GM04504 (cell line): Measurements from ENCODE around the gene PTPRG.

Experiments used
- DNase-seq: peaks from one replicate; pipeline ENCODE4 v3.0.0-alpha.2; 2012; ENCODE audit warnings: low read depth

Gene PTPRG

DNA sequence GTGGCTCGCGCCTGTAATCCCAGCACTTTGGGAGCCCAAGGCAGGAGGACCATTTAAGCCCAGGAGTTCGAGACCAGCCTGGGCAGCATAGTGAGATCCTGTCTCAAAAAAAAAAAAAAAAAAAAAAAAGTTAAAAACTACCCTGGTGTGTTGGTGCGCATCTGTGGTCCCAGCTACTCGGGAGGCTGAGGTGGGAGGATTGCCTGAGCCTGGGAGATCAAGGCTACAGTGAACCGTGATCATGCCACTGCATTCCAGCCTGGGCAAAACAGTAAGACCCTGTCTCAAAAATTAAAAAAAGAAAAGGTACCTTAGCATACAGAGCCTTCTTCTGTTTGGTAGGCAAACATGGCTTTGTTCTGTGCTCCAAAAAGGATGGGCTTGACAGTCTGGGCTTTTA is 57.5 kb downstream of the PTPRG start:
- DNase-seq: no peak

DNA sequence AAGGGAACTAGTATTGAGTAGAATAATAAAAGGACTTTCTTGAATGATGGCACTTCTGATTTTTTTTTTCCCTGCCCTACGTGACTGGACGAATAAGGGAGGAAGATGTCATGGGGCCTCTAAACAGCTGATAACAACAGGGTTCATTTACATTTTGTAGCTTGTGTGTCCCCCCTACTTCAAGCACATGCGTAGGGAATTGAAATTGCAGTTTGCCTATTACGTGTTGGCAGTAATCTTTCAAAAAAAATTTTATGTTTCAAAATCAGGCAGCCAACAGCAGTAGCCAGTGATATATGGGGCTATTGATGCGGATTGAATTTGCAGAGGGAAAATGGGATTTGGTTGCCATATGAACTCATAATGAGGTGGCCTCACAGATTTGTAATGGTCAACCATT is 58.7 kb downstream of the PTPRG start:
- no peak for DNase-seq

DNA sequence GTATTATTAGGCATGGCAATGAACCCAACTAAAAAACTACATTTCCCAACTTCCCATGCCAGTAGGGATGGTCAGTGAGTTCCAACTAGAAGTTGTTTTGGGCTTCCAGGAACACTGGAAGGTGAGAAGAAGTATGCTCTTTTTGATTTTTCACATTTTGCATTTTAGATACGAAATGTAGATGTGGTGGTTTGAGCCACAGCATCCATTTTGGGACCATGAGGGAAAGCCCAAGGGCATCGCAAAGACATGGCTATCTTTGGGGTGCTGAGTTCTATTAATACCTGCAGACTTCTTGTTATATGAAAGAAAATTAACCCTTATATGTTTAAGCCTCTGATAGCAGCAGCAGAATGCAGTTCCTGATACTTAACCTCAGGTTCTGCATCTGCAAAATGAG is 62.9 kb downstream of the PTPRG start:
- DNase-seq: no peak

DNA sequence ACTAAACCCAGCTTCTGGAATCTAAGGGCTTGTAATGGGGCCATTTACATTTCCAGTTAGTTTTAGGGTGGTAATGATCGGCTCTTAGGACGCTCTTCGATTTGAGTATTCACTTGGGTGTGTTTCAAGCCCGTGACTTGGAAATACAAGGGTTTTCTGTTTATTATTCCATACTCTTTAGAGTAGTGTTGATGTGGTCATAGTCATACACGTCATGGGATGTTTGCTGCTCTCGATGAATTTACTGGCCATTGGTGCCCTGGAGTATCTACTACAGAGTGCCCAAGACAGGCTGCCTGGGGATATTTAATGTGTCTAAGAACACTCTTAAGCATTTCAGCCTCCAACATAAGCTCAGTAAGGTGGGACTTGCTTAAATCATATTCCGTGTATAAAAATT is 64.1 kb downstream of the PTPRG start:
- no peak for DNase-seq

DNA sequence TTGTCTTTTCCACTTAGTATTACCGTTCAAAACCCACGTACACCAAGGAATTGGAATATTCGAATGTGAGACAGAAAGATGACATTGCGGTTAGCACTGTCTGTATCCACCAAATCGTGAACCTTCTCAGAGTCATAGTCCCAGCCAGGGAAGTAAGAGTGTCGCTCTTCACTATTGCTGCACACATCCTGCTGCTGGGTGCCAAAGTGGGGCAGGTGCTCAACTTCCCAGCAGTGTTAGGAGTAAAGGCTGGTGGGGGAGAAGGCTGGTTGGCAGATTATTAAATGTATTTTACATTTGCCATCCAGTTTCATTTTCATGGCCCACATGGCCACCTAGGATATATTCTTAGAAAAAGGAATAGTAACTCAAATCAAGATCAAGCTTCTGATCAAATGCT is 65.1 kb downstream of the PTPRG start:
- DNase-seq: no peak

DNA sequence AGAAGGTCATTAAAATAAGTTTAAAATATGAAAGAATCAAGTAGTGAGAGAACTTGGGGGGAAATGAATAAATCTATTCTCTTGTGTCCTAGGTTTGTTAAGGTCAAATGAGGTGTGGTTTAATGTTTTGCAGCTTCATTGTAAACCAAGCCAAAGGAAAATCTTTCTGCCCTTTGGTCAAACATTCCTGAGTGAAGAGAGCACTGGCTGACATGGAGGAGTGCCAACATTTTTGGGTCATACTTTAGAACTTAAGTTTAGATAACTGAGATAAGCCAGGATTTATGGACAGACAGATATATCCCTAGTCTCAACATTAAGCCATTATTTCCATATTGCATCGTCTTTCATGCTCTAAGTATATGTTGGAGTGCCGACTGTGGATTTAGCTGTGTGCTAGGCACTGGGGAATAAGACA is 66.4 kb downstream of the PTPRG start:
- DNase-seq: peak; percentile 80

DNA sequence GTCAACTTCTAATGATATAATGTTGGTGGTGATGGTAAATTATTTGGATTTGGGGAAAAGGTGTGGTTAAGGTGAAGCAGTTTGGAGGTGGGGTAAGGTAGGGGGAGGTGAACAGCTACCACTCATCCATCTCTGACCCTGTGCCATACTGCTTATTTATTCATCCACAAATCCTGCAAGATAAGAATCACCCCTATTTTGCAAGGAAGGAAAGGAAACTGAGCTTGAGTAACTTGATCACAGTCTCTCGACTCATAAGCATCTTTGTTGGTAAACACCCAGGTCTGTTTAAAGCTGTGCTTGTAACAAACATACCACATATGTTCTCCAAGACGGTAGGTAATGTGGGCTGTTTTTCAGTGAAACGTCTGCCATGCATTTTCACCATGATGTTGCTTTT is 67.3 kb downstream of the PTPRG start:
- DNase-seq: no peak

DNA sequence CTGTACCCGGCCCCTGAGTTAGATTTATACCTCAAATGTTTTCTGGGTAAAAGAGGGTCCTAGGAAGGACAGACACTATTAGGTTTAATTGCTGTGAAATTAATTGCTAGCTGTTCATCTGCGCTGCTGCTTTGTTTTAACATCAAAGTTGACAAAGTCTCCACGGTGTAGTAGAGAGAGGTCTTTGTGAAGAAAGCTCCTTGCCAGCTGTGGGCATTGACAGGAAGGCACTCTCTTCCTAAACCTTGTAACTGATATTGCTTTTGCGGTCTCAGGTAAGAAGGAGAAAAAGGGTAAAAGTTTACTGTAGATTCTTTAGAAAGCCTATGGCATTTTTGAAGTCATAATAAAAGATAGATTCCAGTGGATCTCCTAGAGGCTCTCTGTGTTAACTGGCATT is 68.1 kb downstream of the PTPRG start:
- no peak for DNase-seq

DNA sequence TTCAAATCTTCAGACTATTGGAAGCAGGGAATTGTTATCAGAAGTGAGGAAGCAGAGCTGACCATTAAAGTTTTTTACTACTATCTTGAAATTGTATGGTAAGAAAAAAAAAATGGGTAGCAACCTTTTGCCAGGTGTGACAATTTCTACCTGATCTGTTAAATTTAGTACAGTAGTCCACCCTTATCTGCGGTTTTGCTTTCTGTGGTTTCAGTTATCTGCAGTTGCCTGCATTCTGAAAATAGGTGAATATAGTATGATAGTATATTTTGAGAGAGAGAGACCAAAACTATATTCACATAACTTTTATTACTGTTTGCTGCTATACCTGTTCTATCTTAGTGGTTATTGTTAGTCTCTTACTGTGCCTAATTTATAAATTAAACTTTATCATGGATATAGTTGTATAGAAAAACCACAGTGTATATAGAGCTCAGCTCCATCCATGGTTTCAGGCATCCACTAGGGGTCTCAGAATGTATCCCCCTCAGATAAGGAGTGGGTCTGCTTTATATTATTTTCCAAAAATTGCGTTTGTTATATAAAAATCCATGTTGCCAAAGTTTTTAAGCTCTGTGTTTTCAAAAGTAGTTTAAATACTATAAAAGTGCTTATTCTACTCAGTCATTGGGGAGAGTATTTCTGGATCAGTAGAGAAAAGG is 69.9 kb downstream of the PTPRG start:
- no peak for DNase-seq

DNA sequence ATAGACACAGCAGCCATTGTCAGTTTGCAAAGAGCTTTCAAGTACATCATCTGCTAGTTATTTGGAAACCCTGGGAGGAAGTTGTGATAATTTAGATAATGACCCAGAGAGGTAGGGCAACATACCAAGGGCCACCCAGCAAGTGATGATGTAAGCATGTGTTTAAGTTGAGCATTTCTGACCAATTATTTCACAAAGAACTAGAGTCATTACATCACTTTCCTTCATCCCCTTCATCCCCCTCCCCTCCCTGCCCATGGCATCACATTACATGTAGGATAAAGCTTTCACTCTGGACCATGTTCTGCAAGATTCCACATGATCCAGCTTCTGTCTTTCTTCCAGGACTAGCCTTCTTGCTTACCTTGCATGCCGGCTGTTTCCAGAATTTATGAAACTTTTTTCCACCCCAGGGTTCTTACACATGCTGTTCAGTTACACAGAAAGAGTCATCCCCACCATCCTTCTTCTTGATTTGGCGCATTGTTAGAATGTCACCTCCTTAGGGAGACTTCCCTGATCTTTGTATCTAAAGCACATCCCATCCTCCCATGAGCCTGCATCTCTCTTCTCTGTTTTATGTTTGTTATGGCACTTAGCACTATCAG is 71.3 kb downstream of the PTPRG start:
- DNase-seq: no peak

DNA sequence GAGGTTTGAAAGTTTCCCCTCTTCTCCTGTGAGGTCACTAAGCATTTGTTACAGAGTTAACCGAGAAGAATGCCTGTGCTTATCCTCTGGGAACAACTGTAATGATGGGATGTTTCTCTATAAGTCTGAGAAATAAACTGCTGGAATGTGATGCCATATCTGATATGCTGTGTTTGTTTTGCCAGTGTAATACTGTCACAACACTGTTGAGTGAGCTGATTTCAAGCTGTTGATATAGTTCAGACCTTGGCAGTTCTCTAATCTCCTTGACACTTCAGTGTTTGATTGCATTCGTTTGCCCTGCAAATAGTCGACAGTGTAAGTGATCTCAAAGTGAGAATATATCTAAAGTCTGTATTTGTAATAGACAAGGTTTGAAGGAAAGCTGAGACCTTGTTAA is 73.3 kb downstream of the PTPRG start:
- DNase-seq: no peak

DNA sequence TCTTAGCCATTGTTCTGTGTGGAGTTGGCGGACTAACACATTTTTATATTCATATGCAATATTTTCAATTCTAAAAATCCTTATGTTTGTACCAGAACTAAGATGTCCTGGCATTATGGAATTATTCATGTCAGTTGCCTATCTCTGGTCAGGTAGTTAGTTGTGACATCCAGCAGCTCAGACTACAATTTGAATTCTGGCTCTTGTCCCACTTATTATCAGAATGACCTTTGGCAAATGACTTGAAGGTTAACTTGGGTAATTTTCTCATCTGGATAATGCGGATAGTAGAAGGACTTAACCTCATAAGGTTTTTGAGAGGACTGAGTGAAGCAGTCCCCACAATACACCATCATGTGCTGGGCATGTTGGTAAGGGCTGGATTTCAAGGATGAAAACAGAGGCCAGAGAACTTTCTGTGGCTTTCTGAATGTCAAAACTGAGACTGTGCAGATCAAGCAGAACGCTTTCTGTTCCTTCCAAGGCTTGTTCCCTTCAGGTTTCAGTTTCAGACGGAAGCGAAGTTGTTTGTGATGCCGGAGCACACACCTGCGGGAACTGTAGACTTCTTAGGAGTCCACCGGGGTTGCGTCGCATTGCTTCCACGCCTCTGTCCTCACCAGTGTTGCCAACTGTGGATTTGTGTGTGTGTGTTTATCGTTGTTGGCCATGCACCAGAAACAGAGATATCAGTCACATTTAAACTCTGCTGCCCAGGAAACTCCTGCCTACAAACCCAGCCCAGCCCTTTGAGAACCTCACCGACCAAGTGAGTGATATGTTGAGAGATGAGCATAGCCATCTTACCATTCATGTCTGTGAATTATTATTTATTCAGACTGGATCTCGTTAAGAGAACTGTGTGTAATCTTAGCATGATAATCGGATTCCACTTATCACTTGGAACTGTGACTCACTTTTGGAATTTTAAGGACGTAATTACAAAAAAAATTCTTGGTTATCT is 76.0 kb downstream of the PTPRG start:
- DNase-seq: no peak

DNA sequence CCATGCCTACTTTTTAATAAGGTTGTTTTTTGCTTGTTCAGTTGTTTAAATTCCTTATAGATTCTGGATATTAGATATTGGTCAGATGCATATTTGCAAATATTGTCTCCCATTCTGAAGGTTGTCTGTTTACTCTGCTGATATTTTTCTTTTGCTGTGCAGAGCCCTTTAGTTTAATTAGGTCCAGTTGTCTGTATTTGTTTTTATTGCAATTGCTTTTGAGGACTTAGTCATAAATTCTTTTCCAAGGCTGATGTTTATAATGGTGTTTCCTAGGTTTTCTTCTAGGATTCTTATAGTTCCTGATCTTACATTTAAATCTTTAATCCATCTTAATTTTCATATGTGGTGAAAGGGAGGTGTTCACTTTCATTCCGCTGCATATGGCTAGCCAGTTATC is 77.4 kb downstream of the PTPRG start:
- DNase-seq: no peak

DNA sequence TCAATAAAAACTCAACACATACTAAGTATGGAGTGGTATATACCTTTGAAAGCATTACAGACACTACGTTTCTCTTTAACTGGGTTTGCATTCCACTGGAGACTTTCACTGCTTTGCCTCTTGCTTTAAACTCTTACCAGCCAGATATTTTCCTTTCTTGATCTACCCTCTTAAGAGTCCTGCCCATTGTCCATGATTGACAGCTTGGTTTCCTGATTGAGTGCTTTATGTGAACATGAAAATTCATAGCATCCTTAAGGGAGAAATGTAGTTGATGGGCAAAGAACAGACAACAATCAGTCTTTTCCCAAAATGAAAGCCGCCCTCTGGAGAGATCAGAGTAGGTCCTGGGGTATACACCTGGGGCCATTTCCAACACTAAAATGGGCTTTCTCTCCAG is 78.6 kb downstream of the PTPRG start:
- no peak for DNase-seq

DNA sequence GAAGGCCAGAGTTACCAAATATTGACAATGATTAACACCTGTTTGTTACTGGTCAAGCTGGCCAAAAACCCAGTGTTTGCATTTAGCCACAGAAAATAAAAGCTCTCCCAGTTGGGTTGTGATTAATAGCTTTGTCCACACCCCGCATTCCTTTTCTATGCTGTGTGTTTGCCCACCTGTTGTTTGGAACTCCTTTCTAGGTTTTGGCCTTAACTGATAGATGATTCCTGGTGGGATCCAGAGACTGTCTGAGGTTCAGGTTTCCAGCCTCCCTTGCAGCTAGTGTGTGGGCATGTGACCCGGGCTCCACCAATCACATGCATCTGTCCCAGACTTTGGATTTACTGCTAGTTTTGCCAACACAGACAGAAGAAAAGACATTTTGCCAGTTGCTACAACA is 83.8 kb downstream of the PTPRG start:
- no peak for DNase-seq

DNA sequence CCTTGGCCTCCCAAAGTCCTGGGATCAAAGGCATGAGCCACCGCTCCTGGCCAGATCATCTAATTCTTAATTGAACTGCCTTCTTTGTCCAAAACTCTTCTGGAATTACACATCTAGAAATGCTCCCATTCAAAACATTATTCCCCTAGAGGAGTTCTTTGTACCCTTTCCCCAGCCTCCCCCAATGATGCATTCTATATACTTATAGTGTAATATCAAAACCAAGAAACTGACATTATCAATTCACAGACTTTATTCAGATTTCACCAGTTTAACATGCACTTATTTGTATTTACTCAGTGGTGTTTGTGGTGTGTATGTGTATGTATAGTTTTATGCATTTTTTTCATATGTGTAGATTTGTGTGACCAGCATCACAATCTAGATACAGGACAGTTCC is 85.0 kb downstream of the PTPRG start:
- DNase-seq: no peak

DNA sequence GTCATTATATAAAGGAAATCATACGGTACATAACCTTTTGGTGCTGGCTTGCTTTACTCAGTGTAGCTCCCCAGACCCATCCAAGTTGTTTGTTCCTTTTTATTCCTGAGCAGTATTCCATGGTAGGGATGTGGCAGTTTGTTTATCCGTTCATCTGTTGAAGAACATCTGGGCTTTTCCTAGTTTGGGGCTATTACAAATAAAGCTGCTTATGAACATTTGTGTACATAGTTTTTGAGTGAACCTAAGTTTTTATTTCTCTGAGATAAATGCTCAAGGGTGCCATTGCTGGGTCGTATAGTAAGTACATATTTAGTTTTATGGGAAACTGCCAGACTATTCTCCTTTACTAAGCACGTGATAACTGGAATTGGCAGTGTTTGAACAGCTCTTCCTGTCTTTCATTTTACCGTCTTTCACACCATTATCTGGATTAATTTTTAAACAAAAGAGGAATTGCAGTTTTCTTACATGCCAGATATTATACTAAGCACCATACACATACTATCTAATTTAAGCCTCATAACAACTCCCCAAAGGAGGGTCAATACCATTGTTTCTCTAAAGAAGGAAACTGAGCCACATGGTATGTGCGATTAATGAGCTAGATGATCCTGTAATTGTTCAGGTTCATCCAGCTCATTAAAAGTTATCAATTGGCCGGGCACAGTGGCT is 85.6 kb downstream of the PTPRG start:
- no peak for DNase-seq

DNA sequence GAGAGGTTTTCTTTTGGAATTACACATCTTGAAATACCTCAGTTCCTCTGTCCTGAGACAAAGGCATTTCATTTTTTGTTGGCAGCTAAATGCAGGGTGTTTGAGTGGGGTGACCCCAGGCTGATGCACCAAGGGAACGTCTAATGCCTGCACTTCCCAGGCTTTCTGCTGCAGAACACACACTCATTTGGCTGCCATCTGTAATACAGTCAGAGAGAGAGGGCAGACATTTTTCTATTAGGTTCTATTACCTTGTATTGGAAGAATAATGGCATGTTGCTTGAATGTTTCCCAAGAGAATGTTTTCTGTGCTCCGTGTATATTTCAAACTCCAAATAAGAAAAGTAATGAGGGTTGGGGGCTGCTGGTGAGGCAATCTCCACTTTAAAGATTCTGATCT is 87.1 kb downstream of the PTPRG start:
- DNase-seq: no peak

DNA sequence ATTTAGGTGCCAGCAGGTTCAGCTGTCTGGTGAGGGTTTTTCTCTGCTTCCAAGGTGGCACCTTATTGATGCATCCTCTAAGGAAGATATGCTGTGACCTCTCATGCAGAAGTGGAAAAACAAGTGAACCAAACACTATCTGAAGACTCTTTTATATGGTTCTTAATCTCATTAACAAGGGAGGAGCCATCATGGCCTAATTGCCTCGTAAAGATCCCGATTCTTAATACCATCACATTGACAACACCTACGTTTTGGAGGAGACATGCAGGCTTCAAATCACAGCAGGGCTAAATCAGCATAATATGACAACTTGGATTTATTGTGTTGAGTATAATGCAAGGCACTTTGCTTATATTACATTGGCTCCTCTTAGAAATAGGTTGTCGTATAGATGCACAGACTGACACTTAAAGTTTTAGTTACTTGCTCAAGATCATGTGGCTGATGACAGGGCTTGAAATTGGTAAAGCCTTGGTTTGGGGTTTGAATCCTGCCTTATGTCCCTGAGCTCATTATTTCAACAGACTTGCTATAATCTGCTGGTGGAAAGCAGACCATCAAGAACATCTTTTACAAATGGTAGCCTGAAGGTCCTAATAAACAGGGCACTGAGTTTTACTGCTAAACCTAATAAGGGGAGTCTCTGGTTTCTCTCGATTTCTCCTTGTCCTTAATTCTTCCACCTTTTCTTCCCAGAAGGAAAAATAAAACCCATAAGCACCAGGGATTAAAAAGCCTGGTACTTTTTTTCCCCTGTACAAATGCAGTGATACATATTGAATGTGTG is 88.2 kb downstream of the PTPRG start:
- no peak for DNase-seq

DNA sequence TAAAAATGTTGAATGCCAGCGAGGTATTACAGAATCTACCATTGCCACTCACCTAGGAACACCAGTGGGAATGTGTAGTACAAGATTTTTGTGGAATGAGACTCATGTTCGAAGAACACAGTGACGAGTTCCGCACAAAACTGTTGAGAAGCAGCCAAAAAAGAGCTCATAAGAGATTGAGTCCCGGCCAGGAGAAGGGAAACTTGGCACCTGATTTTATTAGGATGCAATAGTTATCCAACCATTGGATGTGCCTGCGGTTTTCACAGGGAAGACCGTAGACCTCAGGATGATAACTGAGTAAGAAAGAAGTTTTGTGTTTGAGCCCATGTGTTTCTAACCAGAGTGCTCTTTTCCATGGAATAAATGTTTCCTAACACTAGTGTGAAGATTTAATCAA is 88.9 kb downstream of the PTPRG start:
- DNase-seq: peak; percentile 95

DNA sequence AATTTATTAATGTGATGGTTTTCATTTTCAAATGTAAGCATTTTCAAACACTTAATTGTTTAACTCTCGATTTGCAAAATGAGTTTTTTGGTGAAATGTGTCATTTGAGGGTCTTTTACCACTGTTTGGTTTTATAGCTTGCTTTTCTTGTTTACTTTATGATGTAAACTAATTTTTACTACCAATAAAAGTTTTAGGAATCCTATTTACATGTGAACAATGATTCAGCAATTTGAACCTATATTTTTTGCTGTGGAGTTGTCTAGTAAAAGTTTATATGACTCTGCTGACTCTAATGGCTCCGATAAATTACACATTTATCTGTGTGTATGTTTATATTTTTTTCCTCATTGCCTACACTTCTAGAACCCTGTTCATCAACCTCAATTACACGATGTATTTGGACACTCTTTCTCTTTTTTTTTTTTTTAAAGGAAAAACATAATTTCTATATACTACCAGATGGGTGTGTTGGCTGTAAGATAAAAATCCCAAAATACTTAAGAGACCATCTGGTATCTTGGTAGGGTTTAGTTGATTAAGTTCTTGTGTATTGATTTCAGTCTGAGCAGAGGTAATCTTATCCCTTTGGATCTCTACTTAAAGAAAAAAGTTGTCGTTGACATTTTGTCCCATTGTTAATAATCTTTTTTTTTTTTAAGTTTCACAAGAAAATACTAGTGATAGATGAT is 89.5 kb downstream of the PTPRG start:
- DNase-seq: no peak
